NOMO-1 treated with DMSO at 0.1 percent for 48 hours (cell line): ENCODE data around the gene GPAM.
"Not testable (repeated sequence)": the region's sequence is repeated elsewhere in the genome, so short reads cannot be mapped to it uniquely, and the experiment has no call there.

Experiments used
- DNase-seq: peaks from one replicate; lab custom pipeline; 2025; ENCODE audit not compliant: unreplicated experiment; lab: John Stamatoyannopoulos, UW

Gene GPAM

DNA sequence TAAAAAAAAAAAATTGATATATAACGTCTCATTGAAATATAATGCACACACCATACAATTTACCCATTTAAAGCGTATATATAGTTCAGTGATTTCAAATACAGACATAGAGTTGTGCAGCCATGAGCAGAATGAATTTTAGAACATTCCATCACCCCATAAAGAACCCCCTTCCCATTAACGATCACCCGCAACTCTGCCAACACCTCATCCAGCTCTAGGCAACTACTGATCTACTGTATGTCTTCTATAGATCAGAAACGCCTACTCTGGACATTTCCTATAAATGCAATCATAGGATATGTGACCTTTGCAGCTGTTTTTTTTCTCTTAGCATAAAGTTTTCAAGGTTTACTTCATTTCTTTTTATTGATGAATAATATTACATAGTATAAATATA, 33.4 kb upstream of the GPAM start:
- DNase-seq: no peak

DNA sequence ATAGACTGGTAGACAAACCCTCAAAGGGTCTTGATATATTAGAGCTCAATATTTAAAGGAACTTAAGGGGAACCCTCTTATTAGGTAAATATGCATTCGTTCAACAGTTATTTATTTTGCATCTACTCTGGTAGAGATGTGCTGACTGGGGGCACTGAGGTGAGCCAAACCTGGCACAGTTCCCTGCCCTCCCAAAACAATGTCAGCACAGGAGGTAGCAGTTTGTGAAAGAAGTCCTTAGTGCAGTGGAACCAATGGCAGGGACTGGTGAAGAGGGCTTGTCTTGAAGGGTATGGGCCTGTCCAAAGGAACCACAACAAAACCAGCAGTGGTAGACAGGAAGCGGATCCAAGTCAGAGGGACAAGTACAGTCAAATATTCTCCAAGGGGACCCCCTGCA, 32.6 kb upstream of the GPAM start:
- no peak for DNase-seq

DNA sequence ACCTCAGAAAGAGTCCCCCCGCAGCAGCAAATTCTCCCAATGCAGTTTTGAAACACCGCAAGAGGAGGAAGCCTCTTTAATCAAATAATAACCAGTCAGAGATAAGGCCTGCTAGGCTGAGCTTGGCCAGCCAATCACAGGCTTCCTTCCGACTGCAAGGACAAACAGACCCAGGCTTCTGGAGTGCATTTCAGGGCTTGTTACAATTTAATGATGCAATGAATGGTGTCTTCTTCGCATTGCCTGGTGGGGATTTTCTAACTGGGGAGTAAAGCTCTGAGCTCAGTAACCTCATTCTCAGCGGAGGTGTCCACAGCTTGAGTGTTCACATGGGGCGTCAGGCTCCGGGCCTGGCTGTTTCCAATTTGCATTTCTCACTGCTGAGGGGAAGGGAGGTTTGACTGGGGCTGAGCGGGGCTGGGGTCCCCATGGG, 31.8 kb upstream of the GPAM start:
- no peak for DNase-seq

DNA sequence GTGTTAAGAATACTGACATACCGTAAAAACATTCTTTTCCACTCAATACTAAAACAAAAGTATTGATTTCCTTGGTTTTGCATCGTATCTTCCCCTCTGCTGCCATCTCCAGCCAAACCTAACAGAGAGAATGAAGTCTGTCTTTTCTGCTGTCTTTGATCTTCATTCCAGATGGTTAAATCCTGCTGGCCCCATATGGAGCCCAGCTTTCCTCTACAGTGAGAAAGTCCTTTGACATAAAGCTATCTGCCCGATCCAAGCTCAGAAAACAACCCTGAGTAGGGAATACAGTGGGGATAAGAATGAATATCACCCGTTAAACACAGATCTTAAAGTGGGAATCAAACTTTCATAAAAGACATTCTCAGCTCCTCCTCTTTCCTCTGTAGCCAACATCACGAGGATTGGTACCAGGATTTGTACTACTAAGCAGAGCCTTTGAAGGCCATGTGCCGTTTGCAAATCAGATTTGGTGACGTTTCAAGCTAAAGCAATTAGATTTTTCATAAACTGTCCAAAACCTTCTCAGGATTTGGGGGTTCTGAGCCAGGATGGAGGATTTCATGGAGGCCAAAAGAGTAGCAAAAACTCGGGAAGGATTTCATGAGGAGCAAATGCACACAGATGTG, 30.8 kb upstream of the GPAM start:
- no peak for DNase-seq

DNA sequence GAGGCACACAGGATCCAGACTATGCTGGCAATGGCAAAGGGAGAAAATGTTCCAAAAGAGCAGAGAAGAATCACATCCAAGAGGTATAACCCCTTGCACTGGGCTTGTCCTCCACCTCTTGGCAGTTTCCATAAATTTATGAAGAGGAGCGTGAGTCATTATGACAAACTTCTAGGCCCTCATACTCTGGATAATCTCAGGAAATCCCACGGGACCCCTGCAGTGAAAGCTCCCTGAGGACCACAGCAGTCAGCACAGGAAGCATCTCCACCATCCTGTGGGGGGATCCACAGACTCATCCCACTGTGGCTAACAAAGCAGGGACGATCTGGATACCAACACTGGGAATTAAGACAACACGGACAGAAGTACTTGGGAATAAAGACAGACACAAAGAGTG, 30.3 kb upstream of the GPAM start:
- no peak for DNase-seq

DNA sequence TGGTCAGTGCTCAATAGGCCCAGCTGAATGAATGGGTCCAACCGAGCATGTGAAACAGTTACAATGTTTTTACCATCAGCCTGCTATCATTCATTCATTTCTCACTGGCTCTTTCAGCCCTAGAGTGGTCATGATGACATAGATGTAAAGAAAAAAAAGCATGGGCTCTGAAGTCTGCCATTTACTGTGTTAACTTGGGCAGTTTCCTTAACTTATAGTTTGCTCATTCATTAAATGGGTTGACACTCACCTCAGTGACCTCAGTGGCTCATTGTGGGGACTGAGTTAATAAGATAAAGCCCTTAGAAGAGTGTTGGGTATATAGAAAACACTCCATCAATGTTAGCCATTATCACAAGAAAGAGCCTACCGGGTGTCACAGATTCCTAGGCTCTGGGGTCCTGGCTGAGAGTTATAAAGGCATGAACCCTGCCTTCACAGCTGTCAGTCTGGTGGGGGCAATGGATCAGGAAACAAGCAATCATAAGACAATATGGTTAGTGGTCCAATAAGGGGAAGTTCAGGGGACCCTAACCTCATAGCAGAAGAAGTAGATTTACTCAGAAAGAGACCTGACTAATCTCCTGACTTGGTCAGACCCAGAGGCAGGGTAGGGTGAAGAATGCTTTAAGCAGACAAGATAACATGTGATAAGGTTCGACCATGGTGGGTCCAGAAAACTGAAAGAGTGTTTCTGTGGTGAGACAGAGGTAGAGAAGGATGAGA, 29.7 kb upstream of the GPAM start:
- DNase-seq: peak; percentile 3

DNA sequence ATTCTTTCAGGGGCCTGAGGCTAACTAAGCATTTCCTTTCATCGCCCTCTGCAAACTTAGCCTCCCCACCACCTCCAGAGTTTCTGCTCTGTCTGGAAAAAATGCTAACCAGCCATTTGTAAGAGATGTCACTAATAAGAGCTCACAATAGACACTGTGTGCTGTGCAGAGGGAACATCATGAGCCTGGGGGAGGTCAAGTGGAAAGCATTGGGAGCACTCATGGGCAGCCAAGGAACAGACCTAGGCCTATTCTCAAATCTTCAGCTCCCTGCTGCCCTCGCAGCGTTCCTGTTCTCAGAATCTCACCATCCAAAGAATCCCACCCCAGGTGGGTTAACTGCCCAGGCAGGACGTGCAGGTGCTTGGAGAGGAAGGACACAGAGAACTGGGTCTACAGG, 27.1 kb upstream of the GPAM start:
- DNase-seq: no peak

DNA sequence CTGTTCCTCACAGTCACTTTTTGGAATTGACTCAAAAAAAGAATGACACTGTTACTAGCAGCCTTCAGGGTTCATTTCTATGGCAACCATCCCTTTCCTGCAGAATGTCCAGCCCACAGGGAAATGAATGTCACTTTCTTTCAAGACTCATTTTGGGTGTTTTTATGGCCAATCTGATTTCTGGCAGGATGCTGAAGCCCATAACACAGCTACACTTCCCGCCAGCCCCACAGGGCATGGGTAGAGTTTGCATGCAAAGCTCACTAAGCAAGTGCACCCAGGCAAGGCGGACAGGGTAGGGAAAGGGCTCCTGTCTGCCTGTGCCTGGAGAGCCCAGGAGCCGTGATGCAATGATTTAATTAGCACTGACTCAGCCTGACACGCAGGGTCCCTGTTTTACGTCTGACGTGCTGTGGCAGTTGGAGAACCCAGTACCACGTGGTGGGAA, 26.1 kb upstream of the GPAM start:
- peak; percentile 60 for DNase-seq

DNA sequence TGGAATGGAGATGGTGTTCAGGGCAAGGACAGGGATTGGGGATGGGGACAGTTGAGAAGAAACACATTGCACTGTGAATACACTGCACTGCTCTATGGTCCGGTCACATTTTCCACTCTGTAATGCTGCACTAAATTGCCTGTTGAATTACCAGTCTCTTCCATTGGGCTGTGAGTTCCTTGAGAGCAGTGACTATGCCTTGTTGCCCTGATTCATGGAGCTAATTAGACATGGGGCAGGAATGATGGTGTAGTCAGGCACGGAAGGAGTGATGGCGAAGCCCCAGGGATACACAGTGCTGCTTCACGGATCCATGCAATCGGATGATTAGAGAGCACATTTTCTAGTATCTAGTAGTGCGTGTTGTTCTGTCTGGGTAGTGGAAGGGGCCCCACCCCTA, 25.4 kb upstream of the GPAM start:
- no peak for DNase-seq

DNA sequence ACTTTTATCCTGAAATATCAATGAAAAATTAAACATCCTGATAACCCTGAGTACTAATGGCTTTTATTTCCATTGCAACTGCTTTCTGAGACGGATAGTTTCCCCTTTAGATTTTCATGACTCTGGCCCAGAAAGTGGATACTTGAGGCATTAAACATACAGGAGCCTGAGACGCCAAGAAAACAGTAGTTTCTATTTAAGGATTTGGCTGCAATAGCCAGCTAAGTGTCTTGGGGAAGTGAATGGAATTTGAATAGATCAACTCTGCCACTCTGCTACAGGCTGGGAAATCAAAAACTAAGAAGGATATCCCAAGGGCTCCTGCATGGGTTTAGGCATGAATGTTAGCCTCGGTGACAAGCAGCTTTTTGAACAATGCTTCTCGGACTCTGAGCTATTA, 24.7 kb upstream of the GPAM start:
- no peak for DNase-seq

DNA sequence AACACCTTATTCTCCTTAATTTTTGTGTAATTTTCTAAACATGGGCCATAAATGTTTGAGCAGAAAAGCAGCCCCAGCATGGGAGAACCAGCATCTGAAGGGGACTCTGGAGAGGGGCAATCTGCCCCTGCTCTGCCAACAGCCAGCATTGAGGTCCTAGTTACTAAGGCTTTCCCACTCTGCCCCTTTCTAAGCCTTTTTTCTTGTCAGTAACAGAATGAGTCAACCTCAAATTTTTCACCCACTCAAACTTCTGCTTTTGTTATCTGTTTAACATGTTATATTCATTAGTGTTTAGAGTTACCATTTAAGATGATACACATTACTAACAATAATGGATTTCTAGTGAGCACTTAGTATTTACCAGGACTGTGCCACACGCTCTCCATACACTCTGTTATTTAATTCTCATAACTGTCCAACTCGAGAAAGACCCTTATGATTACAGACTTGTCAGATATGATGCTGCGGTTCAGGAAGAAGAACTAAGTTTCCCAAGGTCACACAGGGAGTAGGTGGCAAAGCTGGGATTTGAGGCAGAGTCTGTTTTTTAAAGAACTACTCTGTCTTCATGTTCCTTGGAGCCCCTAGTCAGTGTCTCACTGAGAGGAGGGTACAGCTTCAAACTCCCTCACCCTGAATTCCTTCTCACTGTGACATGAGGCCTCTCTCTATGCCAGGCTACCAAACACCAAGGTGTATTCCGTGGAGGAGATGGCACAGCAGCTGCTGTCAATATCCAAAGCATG, 19.9 kb upstream of the GPAM start:
- peak; percentile 33 for DNase-seq

DNA sequence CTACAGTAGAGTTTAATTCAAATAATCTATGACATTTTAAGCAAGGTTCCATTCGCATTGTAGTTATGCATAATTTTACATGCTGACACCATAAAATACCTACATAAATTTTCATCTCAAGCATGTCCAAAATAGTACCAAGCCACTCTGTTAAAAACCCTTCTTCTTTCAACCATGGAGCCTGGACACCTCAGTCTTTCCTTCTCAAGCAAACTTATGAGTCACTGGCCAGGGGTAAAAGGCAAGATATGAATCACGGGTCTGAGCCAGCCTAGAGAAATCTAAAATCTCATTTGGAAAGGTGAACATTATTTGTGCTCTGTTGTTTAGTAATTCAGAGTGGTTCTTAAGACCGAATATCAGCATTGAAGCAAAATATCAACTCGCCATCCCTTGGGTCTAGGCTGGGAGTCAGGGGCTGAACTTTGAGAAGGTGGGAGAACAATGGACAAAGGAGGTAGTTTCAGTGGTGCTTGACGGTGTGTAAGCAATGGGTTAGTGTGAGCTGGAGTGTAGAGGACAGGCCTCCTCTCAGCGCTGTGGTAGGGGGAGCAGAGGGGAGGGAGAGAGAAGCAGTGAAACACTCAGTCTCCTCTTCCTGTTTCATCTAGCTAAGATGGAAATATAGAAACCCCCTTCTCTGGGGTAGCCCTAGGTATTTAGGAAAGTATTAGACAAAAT, 19.1 kb upstream of the GPAM start:
- DNase-seq: no peak

DNA sequence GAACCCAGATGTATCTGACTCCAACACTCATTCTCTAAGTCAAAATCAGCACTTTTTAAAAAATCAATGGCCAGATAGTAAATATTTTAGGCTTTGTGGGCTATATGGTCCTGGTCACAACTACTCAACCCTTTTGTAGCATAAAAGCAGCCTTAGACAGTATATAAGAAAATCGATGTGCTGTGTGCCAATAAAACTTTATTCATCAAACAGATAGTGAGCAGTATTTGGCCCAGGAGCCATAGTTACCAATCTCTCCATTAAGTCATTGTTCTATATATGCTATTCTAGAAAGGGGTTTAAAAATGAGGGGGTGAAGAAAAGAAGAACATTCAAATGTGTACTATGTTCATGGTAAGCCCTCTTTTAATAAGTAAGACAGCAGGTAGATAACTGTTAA, 18.5 kb upstream of the GPAM start:
- no peak for DNase-seq

DNA sequence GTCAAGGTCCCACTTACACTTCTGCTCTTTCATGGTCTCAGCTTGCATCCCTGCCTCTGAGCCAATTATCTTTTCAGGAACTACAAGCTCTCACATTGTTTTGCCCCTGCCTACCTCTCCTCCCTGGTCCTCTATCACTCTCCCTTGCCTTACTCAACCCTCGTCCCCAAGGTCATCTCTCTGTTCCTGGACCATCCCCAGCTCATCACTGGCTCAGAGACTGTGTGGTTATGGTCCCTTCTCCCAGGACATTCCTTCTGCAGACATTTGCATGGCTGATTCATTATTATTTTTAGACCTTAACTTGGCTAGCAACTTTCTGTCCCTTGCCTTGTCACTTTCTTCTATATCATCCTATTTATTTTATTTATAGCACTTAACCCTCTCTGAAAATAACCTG, 17.8 kb upstream of the GPAM start:
- DNase-seq: peak; percentile 3

DNA sequence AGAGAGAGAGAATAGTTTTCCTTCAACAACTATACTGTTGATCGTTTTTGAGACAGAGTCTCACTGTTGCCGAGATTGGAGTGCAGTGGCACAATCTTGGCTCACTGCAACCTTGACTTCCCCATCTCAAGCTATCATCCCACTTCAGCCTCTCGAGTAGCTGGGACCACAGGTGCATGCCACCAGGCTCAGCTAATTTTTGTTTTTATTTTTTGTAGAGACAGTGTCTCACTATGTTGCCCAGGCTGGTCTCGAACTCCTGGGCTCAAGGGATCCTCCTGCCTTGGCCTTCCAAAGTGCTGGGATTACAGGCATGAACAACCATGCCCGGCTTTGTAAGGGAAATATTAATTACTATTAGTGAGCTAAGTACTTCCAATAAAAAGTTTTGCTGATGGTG, 16.7 kb upstream of the GPAM start:
- not testable (repeated sequence) for DNase-seq

DNA sequence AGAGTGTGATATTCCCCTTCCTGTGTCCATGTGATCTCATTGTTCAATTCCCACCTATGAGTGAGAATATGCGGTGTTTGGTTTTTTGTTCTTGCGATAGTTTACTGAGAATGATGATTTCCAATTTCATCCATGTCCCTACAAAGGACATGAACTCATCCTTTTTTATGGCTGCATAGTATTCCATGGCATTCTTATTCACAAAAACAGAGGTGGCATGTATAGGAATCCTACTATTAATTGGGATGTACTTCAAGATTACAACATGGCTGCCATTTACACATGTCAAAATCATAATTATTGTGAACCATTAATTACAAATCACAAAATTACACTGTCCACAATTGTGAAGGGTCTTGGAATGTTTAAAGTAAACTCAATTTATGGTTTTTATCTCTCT, 14.1 kb upstream of the GPAM start:
- DNase-seq: not testable (repeated sequence)

DNA sequence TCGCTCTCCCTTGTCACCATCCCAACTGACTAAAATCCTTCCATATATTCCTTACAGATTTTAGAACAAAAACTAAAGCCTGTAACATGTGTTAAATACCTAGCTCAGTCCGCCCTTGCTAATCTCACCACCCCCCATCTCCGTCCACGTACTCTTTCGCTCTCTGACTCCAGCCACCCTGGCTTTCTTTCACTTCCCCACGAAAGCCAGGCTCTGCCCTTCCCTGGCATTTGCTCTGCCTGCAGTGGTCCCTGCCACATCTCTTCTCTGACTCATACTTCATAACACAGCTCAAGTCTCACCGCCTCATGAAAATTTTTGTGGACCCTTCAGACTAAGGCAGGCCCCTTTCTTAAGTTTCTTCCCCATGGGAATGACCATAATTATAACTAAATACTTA, 11.7 kb upstream of the GPAM start:
- peak; percentile 43 for DNase-seq

DNA sequence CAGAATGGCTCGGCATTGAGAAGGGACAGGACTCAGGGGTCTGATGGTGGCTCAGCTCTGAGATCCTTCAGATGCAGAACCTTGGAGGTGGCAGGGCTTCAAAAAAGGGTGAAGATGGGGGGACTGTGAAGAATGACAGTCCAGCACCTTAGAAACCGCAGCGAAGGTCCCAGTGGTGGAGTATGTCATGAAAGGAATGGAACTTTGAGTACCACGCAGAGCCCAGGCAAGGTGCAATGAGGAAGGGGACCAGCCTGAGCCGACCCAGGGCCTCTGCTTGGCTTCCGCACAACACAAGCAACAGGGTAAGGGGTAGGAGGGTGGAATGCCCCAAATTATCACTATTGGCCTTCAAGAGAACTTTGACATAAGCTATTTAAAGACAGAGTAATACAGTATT, 8.2 kb upstream of the GPAM start:
- no peak for DNase-seq

DNA sequence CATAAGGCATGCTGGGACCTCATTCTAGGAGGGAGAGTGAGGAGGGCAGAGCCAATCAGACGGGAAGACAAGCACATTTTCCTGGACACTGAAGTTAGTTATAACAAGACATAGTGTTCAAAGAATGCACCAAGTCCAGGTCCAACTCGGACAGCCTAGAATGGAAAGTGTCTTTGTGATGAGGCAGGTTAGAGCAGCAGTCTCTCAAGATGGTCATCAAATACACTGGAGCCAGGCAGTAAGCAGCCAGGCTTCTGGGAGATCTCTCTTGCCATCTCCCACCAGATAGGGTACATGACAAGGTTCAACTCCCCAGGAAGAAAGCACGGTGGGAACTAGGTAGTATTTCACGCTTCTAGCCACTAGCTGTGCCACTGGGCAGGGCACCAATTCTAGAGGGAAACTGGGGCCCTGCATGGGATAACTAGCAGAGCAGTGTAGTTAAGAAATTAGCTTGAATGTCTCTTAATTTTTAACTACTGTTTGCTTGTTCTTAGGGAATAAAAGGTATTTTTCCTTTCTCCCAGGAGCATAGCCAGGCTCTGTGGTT, 7.6 kb upstream of the GPAM start:
- DNase-seq: no peak

DNA sequence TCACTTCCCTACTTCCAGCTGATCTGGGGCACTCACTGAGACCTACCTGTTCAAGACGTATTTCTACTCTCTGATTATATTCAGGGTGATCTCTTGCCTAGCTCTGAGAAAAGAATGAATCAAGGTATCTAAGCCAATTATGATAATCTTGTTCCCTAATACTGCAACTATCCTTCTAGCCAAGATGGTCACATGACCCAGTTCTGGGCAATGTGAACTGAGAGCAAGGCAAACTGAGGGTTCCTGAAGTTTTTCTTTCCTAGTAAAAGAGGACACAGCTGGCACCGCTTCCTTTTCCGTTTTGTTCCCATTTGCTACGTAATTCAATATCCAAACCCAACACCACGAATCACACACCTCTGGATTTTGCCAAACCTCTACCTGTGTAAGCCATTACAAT, 5.9 kb upstream of the GPAM start:
- DNase-seq: no peak

DNA sequence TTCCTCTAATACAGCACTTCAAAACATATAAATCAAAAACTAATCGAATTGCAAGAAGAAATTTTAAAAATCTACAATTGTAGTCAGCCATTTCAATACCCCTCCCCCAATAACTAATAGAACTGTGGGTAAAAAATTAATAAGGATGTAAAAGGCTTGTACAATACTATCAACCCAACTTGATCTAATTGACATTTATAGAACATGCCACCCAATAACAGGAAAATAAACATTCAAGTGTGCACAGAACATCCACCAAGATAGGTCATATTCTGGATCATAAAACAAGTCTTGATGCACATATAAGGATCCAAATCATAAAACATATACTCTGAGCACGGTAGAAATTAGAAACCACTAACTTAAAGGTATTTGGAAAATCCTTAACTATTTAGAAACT, 4.0 kb upstream of the GPAM start:
- DNase-seq: no peak
